Cardiac fibroblast (primary cell): ENCODE results near the gene HOOK2.

Source experiments
- DNase-seq, 2 donors: peaks; one replicate each; pipeline versions ENCODE4 v3.0.0 to v3.0.0-alpha.2; 2010; ENCODE audit warnings: low read depth in 2 of 2
- H3K4me3 ChIP-seq, 2 donors: replicated peaks in 1 of 2; 1 replicate in 1 of 2; 2 replicates in 1 of 2; pipeline ENCODE4 v1.5.1; 2011; ENCODE audit warnings: low read depth in 2 of 2, low read length in 2 of 2, mild to moderate bottlenecking in 2 of 2, moderate library complexity in 1 of 2
- TF ChIP-seq, protein P1 (sequence below): IDR thresholded peaks from one replicate; pipeline ENCODE4 v1.5.1; 2011; ENCODE audit warnings: low read depth, mild to moderate bottlenecking, low read length, inconsistent platforms

Gene HOOK2

DNA sequence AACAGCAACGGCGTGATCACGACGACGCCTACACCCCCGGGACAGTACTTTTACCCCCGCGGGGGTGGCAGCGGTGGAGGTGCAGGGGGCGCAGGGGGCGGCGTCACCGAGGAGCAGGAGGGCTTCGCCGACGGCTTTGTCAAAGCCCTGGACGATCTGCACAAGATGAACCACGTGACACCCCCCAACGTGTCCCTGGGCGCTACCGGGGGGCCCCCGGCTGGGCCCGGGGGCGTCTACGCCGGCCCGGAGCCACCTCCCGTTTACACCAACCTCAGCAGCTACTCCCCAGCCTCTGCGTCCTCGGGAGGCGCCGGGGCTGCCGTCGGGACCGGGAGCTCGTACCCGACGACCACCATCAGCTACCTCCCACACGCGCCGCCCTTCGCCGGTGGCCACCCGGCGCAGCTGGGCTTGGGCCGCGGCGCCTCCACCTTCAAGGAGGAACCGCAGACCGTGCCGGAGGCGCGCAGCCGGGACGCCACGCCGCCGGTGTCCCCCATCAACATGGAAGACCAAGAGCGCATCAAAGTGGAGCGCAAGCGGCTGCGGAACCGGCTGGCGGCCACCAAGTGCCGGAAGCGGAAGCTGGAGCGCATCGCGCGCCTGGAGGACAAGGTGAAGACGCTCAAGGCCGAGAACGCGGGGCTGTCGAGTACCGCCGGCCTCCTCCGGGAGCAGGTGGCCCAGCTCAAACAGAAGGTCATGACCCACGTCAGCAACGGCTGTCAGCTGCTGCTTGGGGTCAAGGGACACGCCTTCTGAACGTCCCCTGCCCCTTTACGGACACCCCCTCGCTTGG, 16.9 kb upstream of the HOOK2 start:
- H3K4me3 ChIP-seq: peak overlapping the region; percentile 91 to 98
- TF ChIP-seq, protein P1, sequence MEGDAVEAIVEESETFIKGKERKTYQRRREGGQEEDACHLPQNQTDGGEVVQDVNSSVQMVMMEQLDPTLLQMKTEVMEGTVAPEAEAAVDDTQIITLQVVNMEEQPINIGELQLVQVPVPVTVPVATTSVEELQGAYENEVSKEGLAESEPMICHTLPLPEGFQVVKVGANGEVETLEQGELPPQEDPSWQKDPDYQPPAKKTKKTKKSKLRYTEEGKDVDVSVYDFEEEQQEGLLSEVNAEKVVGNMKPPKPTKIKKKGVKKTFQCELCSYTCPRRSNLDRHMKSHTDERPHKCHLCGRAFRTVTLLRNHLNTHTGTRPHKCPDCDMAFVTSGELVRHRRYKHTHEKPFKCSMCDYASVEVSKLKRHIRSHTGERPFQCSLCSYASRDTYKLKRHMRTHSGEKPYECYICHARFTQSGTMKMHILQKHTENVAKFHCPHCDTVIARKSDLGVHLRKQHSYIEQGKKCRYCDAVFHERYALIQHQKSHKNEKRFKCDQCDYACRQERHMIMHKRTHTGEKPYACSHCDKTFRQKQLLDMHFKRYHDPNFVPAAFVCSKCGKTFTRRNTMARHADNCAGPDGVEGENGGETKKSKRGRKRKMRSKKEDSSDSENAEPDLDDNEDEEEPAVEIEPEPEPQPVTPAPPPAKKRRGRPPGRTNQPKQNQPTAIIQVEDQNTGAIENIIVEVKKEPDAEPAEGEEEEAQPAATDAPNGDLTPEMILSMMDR: no peak
- peak; percentile 60 to 66 for DNase-seq

DNA sequence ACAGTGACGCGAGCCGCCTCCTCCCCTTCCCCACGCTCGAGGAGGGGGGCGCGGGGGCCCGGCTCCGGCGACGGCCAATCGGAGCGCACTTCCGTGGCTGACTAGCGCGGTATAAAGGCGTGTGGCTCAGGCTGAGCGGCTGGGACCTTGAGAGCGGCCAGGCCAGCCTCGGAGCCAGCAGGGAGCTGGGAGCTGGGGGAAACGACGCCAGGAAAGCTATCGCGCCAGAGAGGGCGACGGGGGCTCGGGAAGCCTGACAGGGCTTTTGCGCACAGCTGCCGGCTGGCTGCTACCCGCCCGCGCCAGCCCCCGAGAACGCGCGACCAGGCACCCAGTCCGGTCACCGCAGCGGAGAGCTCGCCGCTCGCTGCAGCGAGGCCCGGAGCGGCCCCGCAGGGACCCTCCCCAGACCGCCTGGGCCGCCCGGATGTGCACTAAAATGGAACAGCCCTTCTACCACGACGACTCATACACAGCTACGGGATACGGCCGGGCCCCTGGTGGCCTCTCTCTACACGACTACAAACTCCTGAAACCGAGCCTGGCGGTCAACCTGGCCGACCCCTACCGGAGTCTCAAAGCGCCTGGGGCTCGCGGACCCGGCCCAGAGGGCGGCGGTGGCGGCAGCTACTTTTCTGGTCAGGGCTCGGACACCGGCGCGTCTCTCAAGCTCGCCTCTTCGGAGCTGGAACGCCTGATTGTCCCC, 16.1 kb upstream of the HOOK2 start, which contains the start of gene JUNB:
JUNB (plus strand) TSS at position 142 of the 706 bp plus-strand sequence; CDS start at position 428, 286 bp downstream.
- peak within 1 kb of the TSS; percentile 91 to 98 for H3K4me3 ChIP-seq
- peak; percentile 98 to 99 for DNase-seq
- TF ChIP-seq, protein P1: peak; percentile 10

DNA sequence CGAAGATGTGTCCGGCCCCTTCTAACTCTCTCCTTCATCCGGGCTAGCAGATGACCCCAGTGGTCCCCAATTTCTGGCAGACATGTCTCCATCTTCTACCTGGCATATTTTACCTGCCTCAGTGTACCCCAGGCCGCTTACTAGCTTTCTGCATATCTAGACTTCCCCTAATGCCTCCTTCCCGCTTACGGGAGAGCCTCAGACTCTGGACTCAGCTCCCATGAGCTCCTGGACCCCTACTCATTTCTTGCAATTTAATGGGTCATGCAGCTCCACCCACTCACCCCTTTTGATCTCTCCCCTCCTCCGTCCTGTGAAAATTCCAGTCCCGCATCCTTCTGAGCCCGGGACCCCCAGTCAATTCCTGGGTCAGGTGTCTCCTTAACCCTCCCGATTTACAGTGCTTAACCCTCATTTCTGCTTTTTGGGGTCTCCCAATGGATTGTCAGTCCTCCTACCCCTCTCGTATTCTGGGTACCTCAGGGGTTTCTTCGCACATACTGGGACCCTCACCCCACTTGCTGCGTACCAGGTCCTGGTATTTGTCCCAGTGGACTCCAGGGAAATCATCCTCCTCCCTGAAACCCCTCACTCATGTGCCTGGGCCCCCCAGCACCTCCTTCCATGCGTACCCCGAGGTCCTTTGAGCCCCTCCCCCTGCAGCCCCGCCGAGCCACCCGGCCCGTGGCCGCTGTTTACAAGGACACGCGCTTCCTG, 15.4 kb upstream of the HOOK2 start:
- no peak for DNase-seq
- H3K4me3 ChIP-seq: peak overlapping the region; percentile 47

DNA sequence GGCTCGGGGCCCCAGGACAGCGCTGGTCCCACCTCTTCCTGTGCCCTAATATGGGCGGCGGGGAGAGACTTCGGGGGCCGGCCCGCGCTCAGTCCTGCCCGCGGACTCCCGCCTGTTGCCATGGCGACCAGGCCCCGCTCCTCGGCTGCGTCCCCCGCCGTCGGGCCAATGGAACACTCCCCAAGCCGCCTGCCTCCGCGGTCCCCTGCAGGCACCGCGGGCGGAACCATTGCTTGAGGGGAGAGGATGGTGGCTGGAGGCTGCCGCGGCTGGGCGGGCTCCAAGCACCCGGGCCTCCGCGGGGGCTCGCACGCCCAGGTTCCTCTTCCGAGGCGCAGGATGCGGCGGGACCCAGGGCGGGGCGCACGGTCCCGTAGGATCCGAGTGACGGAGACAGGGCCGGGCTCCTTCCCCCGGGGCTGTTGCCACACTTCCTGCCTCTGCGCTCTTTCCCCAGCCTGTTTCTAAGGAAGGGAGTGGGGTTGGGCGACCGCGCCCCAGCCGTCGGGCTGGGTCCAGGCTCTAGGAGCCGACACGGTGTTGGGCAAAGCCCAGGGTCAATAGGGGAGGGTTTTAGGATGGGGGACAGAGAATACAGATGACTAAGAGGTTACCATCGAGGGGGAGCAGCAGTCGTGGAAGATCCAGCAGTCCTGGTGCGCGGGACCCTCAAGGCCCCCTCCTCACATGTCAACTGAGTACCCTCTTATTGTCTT, 14.7 kb upstream of the HOOK2 start:
- TF ChIP-seq, protein P1: no peak
- DNase-seq: peak; percentile 97 to 99
- peak overlapping the region; percentile 47 for H3K4me3 ChIP-seq

More for the DNA sequence above, 15.4 kb upstream of the HOOK2 start:
- TF ChIP-seq, protein P1: no peak

DNA sequence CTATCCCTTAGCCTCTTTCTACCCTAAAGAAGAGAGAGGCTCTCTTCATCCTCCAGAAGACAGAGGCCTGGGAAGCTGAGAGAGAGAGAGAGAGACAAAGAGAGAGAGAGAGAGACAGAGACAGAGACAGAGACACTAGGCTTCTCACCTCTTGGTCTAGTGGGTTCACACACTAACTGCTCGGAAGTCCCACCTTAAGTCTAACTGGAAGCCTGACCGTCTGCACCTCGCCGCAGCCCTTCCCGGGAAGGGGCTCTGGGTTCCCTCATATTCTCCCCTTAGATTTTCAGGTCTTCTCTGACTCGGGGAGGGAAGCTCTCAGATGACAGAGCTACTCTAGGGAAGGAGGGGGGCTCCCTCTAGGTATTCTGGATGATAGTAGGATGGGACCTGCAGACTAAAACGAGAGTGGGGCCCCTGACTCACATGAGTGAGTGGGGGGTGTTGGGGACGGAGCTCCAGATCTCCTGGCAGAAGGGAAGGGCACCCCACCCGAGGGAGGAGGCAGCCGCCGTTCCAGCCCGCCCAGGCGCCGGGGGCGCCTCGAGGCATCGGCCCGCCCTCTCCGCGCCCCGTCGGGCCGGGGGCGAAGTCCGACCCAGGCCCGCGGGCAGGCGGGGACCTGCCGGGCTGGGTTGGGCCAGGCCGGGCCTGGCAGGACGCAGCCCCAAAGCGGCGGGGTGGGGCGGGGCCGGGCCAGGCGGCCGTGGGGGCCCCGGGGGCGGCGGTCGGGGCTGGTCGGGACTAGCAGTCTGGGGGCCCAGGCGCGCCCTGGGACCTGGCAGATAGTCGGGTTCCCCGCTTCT, 13.9 kb upstream of the HOOK2 start:
- TF ChIP-seq, protein P1: no peak
- peak in 1 of 2 donors; percentile 56 for DNase-seq
- peak overlapping the region; percentile 33 to 47 for H3K4me3 ChIP-seq
